ENCODE results near the gene TFPI. TPM values are rescaled to one million over a fixed set of nuclear protein-coding genes. Genes with fewer than 3 reads are reported as not detected.

Gene TFPI
- total RNA-seq, 1 donor from 2014 or later, result 325 TPM

DNA sequence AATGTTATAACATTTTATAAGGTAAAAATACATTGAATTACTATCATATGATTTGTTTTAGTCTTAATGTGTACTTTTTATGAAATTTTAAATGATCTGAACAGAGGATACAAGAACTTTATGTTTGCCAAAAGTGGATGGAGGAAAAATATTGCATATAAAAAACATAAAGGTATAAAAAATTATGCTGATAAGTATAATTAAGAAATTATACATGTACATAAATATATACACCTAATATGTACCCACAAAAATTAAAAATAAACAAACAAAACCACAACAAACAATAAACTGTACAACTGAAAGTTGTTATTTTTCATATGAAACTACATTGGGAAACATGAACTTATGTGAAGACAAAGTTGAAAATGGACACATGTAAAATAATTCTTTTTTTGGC lies 68.0 kb downstream of the TFPI start:
- Mint-ChIP-seq H3K4me3 (ENCODE audit: unreplicated experiment) (no peak overlapping the region), H3K4me1 (ENCODE audit: unreplicated experiment) (peaks cover 15% of the 10 kb centered on the region), H3K9me3 (ENCODE audit: unreplicated experiment) (no peaks in the 10 kb centered on the region), H3K27ac (ENCODE audit: unreplicated experiment) (no peak overlapping the region), H3K27me3 (ENCODE audit: unreplicated experiment) (no peaks in the 10 kb centered on the region), H3K36me3 (ENCODE audit: unreplicated experiment) (peaks cover 47% of the 10 kb centered on the region)
- TF ChIP-seq, protein P1, sequence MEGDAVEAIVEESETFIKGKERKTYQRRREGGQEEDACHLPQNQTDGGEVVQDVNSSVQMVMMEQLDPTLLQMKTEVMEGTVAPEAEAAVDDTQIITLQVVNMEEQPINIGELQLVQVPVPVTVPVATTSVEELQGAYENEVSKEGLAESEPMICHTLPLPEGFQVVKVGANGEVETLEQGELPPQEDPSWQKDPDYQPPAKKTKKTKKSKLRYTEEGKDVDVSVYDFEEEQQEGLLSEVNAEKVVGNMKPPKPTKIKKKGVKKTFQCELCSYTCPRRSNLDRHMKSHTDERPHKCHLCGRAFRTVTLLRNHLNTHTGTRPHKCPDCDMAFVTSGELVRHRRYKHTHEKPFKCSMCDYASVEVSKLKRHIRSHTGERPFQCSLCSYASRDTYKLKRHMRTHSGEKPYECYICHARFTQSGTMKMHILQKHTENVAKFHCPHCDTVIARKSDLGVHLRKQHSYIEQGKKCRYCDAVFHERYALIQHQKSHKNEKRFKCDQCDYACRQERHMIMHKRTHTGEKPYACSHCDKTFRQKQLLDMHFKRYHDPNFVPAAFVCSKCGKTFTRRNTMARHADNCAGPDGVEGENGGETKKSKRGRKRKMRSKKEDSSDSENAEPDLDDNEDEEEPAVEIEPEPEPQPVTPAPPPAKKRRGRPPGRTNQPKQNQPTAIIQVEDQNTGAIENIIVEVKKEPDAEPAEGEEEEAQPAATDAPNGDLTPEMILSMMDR (IDR thresholded peaks at IDR 0.05), result no peak
- DNase-seq (ENCODE audit: extremely low spot score, unreplicated experiment), result no peak

DNA sequence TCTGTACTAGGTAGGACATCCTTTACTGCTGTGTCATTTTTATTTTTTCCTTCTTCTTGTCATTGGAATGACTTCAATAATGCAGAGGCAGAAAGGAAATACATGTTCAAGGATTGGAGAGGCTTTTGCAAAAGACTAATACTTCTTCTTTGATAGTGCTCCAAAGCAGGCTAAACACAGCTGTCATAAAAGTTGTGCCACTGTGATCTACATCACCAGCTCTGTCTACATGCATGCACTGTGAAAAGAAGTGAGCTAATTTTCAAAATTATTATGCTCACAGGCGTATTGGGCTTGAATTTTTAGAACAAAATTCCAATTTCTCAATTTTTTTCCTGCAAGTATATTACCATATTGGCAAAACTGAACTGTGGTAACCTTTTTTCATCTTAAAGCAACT lies 68.7 kb downstream of the TFPI start:
- TF ChIP-seq, protein P1 (IDR thresholded peaks at IDR 0.05), result no peak
- H3K4me1 Mint-ChIP-seq (ENCODE audit: unreplicated experiment), result peaks cover 12% of the 10 kb centered on the region
- no peak overlapping the region for H3K27ac Mint-ChIP-seq (ENCODE audit: unreplicated experiment)
- DNase-seq (ENCODE audit: extremely low spot score, unreplicated experiment), result no peak
- no peak overlapping the region for H3K4me3 Mint-ChIP-seq (ENCODE audit: unreplicated experiment)
- H3K27me3 Mint-ChIP-seq (ENCODE audit: unreplicated experiment), result no peaks in the 10 kb centered on the region
- H3K9me3 Mint-ChIP-seq (ENCODE audit: unreplicated experiment), result no peaks in the 10 kb centered on the region
- peaks cover 41% of the 10 kb centered on the region for H3K36me3 Mint-ChIP-seq (ENCODE audit: unreplicated experiment)

DNA sequence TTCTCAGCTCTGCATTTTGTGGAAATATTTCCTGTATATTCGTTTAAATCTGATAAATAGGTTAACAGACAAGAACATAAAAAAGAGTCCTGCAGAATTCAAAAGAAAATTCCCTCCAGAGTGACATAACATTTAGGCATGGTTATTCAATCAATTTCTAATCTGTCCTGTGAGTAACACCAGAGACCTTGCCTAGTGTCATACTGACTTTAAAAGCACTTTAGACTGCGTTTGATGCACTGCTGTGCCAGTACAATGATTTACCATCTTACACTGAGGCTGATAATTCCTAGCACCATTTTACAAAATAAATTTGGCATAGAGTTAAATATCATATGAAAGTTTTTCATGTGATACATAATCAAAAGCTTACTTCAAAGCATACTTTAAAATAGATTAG lies 70.7 kb downstream of the TFPI start:
- Mint-ChIP-seq H3K27ac (ENCODE audit: unreplicated experiment) (no peak overlapping the region), H3K27me3 (ENCODE audit: unreplicated experiment) (no peaks in the 10 kb centered on the region), H3K9me3 (ENCODE audit: unreplicated experiment) (no peaks in the 10 kb centered on the region), H3K4me3 (ENCODE audit: unreplicated experiment) (no peak overlapping the region), H3K4me1 (ENCODE audit: unreplicated experiment) (no peaks in the 10 kb centered on the region), H3K36me3 (ENCODE audit: unreplicated experiment) (peaks cover 45% of the 10 kb centered on the region)
- TF ChIP-seq, protein P1 (IDR thresholded peaks at IDR 0.05), result no peak
- DNase-seq (ENCODE audit: extremely low spot score, unreplicated experiment), result no peak

DNA sequence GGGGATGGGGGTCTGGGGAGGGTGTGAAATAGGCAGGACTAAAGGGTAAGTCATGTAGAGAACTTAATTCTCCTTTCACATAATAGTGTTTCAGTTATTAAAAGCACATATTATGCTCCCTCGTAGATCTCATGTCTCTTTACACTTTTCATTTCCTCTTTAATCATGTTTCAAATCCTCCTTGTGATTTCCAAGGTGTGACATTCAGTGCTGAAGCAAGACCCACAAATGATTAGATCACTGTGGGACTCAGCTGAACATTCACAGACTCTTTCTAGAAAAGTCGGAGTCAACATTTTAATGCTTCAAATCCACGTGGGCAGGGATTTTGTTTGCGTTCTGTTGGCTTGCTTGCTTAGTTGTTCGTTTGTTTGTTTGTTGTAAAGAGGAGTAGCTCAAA lies 71.4 kb downstream of the TFPI start:
- TF ChIP-seq, protein P1 (IDR thresholded peaks at IDR 0.05), result no peak
- no peak for DNase-seq (ENCODE audit: extremely low spot score, unreplicated experiment)
- H3K4me3 Mint-ChIP-seq (ENCODE audit: unreplicated experiment), result no peak overlapping the region
- H3K27ac Mint-ChIP-seq (ENCODE audit: unreplicated experiment), result no peak overlapping the region
- no peaks in the 10 kb centered on the region for H3K27me3 Mint-ChIP-seq (ENCODE audit: unreplicated experiment)
- H3K4me1 Mint-ChIP-seq (ENCODE audit: unreplicated experiment), result no peaks in the 10 kb centered on the region
- H3K36me3 Mint-ChIP-seq (ENCODE audit: unreplicated experiment), result peaks cover 46% of the 10 kb centered on the region
- no peaks in the 10 kb centered on the region for H3K9me3 Mint-ChIP-seq (ENCODE audit: unreplicated experiment)

DNA sequence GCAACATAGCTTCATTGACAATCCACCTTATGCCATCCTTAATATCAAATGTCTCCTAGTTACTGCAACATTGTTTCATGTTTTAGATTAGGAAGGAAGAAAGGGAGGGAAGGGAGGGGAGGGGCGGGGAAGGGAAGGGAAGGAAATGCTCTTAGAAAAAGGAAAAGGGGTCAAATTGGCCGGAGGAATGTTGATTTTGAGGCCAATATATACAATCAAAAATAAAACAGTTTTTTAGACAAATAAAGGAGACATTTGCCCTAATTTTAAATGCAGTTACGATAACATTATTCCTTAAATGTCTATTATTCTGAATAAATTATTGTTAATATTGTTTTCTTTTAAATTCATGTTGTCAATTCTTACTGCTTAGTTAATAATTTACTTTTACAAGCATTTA lies 72.7 kb downstream of the TFPI start:
- no peaks in the 10 kb centered on the region for H3K27me3 Mint-ChIP-seq (ENCODE audit: unreplicated experiment)
- H3K27ac Mint-ChIP-seq (ENCODE audit: unreplicated experiment), result no peak overlapping the region
- peaks cover 59% of the 10 kb centered on the region for H3K36me3 Mint-ChIP-seq (ENCODE audit: unreplicated experiment)
- TF ChIP-seq, protein P1 (IDR thresholded peaks at IDR 0.05), result no peak
- no peak overlapping the region for H3K4me3 Mint-ChIP-seq (ENCODE audit: unreplicated experiment)
- DNase-seq (ENCODE audit: extremely low spot score, unreplicated experiment), result no peak
- no peaks in the 10 kb centered on the region for H3K9me3 Mint-ChIP-seq (ENCODE audit: unreplicated experiment)
- peaks cover 6% of the 10 kb centered on the region for H3K4me1 Mint-ChIP-seq (ENCODE audit: unreplicated experiment)

Measured in osteocyte (in vitro differentiated cells).